VCaP (cell line): ENCODE measurements around the gene ADSS2.

Source experiments
- H3K27ac ChIP-seq: fragments of 450-650 bp; 2 replicates; pipeline ENCODE4 v1.5.1; 2017
- CTCF ChIP-seq: fragments of 450-650 bp; conservative IDR thresholded peaks from 2 replicates; pipeline ENCODE4 v1.5.1; 2017; ENCODE audit warnings: mild to moderate bottlenecking, moderate library complexity

Gene ADSS2

GRCh38 chr1:244461245-244462071 is 9.7 kb upstream of the ADSS2 start, which contains the start of gene CATSPERE:
Gene CATSPERE (plus strand): TSS chr1:244461273. CDS start chr1:244461430, 157 bp downstream.
- no peak for TF ChIP-seq CTCF
- H3K27ac ChIP-seq, result peak within 1 kb of the TSS; percentile 84

- TF ChIP-seq CTCF, result no peak
- peak overlapping the region; percentile 84 for H3K27ac ChIP-seq
Measured at GRCh38 chr1:244460197-244460596, 8.5 kb upstream of the ADSS2 start.

- H3K27ac ChIP-seq, result no peak overlapping the region
- no peak for TF ChIP-seq CTCF
Measured at GRCh38 chr1:244458781-244459180, 7.1 kb upstream of the ADSS2 start.

- no peak overlapping the region for H3K27ac ChIP-seq
- TF ChIP-seq CTCF, result no peak
Measured at GRCh38 chr1:244456586-244456985, 4.9 kb upstream of the ADSS2 start.

- no peak for TF ChIP-seq CTCF
- peak overlapping the region; percentile 43 for H3K27ac ChIP-seq
Measured at GRCh38 chr1:244454412-244454811, 2.7 kb upstream of the ADSS2 start.

GRCh38 chr1:244451951-244452795 is 464 bp upstream of the ADSS2 start:
- peak overlapping the region; percentile 95 for H3K27ac ChIP-seq
- peak; percentile 78 for TF ChIP-seq CTCF
